ENCODE measurements around the gene AP2A1.
A peak's percentile ranks its signal among the peaks of the same experiment; 100 is the strongest.
"Not testable (repeated sequence)": the region's sequence is repeated elsewhere in the genome, so short reads cannot be mapped to it uniquely, and the experiment has no call there.

AP2A1 gene

GRCh38 chr19:49812997-49813861, 46.4 kb downstream of the AP2A1 start, which contains the start of gene FUZ:
FUZ (minus strand) TSS chr19:49813292; CDS start chr19:49813106, 186 bp downstream.
- DNase-seq: peak; percentile 97 to 99 (median 98)

DNA sequence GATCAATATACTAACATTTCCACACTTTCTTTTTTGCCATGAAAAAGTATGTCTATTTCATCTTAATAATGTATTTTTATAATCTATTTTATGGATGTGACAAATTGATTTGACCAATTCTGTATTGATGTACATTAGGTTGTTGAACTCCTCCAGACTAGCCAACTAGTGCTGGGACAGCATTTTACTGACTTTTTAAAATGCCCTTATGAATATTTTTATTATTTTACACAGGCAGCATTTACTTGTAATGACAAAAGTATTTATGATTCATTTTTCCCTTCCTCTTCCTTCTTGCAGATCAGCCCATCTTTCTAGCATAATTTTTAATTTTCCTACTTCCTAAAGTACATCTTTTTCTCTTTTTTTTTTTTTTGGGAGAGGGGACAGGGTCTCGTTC, 47.2 kb downstream of the AP2A1 start:
- DNase-seq: no peak

- DNase-seq: no peak
These were observed 49.8 kb downstream of the AP2A1 start for GRCh38 chr19:49816590-49816989.

- peak; percentile 92 to 96 (median 94) for DNase-seq
These were observed 51.3 kb downstream of the AP2A1 start, which contains the start of gene MED25 for GRCh38 chr19:49817964-49818648. MED25 (plus strand) TSS chr19:49818289; CDS start chr19:49818342, 53 bp downstream.

DNA sequence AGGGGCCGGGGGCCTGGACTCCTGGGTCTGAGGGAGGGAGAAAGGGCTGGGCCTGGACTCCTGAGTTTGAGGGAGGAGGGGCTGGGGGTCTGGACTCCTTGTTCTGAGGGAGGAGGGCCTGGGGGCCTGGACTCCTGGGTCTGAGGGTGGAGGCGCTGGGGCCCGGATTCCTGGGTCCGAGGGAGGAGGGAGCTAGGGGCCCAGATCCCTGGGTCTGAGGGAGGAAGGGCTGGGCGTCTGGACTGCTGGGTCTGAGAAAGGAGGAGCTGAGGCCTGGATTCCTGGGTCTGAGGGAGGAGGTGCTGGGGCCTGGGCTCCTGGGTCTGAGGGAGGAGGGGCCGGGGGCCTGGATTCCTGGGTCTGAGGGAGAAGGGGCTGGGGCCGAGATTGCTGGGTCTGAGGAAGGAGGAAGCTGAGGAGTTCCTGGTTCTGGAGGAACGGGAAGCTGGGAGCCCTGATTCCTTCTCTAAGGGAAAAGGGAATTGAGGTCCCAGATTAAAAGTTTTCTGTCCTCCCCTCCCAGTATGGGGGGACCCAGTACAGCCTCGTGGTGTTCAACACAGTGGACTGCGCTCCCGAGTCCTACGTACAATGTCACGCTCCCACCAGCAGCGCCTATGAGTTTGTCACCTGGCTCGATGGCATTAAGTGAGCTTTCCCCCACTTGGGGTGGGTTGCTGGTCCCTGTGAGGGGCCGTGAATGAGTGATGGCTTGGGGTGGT, 52.0 kb downstream of the AP2A1 start:
- peak; percentile 23 to 63 (median 38) for DNase-seq

- DNase-seq: not testable (repeated sequence)
These were observed 52.8 kb downstream of the AP2A1 start for GRCh38 chr19:49819452-49820115.

- DNase-seq: no peak
These were observed 53.3 kb downstream of the AP2A1 start for GRCh38 chr19:49820125-49820524.

- DNase-seq: no peak
These were observed 56.7 kb downstream of the AP2A1 start for GRCh38 chr19:49823472-49823871.

GRCh38 chr19:49824662-49825061, 57.9 kb downstream of the AP2A1 start:
- DNase-seq: no peak

DNA sequence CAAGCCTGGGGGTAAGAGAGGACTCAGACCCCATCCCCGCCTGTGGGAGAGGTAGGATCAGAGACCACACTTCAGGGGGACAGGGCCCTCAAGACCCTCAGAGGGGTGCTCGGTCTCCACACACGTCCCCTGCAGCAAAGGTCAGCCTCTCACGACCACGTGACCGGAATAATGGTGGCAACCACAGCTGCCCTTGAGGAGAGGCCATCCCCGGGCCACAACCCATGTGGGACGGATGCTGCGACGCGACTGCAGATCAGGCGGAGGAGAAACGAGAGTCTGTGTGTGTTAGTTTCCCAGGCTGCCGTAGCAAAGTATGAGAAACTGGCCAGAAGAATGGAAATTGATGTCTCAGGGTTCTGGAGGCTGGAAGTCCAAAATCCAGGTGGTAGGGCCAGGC, 60.2 kb downstream of the AP2A1 start:
- no peak for DNase-seq

GRCh38 chr19:49829200-49829599, 62.4 kb downstream of the AP2A1 start:
- no peak for DNase-seq

- DNase-seq: no peak
These were observed 62.9 kb downstream of the AP2A1 start for GRCh38 chr19:49829721-49830120.

DNA sequence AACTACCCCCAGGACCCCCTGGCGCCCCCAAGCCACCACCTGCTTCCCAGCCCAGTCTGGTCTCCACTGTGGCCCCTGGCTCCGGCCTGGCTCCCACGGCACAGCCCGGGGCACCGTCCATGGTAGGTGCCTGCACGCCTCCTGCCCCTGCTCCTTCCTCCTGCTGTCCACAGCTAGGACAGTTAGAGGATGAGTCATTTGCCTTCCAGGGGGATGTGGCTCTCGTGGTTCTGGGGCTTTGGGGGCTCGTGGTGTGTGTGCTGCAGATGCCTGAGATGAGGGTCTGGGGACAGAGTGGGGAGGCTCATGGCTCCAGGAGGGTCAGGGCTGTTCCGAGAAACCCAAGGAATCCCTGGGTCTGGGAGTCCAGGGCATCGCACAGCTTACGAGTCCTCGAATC, 64.0 kb downstream of the AP2A1 start:
- DNase-seq: no peak

DNA sequence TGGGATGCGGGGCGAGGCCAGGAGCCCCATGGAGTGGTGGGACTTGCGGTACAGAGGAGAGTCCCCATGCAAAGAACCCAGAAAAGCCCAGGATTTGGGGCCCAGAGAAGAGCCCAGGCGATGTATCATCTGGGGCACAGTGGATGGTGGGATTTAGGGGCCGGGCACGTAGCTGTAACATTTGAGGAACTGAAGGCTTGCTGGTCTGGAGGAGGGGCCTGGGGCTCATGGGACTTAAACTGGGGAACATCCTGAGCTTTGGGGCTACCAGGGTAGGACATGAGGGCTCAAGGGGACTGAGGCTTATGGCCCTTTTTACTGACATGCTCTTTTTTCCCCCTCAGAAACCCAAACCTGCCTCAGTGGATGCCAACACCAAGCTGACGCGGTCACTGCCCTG, 64.8 kb downstream of the AP2A1 start:
- DNase-seq: no peak

GRCh38 chr19:49832556-49832955, 65.8 kb downstream of the AP2A1 start:
- DNase-seq: peak in 2 of 4 experiments; percentile 29 to 41

- DNase-seq: no peak
These were observed 66.8 kb downstream of the AP2A1 start for GRCh38 chr19:49833599-49833998.

- DNase-seq: no peak
These were observed 68.8 kb downstream of the AP2A1 start for GRCh38 chr19:49835562-49835961.

- DNase-seq: no peak
These were observed 69.6 kb downstream of the AP2A1 start for GRCh38 chr19:49836176-49837008.

DNA sequence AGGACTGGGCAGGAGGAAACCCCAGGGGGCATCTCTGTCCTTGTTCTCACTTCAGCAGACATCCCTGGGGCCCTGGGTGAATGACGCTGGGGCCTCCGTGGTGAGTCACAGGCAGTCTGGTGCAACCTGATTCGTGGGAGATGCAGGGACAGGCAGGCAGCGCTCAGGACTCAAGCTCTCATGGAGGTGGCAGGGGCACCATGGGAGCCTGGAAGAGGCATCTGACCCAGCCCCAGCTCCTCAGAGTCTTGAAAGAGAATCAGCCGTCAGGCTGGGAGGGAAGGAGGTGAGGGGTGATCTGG, 70.2 kb downstream of the AP2A1 start:
- no peak for DNase-seq

DNA sequence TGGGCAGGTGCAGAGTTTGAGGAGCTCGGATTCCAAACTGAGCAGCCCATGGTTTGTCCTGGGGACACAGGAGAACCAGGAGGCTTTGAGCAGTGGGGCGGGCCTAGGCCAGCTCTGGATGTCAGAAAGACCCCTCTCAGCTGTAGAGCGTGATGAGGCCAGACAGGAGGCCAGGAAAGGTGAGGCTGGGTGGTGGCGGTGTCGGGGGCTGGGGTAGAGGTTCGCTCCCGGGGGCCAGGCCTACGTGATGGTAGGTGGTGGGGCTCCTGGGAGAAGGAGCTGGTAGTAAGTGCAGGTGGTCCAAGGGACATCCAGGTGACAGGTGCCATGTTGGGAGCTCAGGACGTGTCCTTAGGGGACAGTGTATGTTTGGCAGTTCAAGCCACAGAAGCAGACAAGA, 70.6 kb downstream of the AP2A1 start:
- DNase-seq: no peak

GRCh38 chr19:49838885-49839588, 72.2 kb downstream of the AP2A1 start:
- no peak for DNase-seq
